A673 (cell line): Measurements from ENCODE around the gene TFPI.

Experiments used
- EZH2 ChIP-seq: fragments of 200-600 bp; sonication (generic); IDR thresholded peaks from 2 replicates; pipeline ENCODE4 v1.6.1; 2017; ENCODE audit warnings: borderline replicate concordance, low read depth, mild to moderate bottlenecking, mixed read lengths, antibody characterized with exemption, low read length; ENCODE audit not compliant: poor library complexity, severe bottlenecking
- TF ChIP-seq, protein P1 (sequence below): fragments of 300-800, 200-600 bp; sonication (generic); conservative IDR thresholded peaks from 2 replicates; pipeline ENCODE4 v1.5.1; 2017; ENCODE audit warnings: low read depth, mild to moderate bottlenecking, antibody characterized with exemption, low read length, moderate library complexity, mixed read lengths

DNA sequence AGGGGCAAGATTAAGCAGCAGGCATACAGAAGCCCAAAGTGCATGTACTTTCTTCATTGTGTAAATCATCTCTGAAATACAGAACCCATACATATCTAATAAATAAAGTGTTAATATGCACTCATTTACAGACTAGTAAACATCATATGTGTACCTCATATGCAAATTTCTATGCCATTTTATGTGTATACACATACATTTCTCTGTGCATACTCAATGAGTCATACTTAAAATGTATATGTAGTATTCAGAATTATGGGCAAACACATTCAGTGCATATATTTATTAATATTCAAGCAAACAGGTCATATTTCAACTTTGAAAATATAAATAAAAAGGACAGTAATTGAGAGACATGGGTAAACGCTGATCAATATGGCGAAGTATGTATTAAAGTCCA, 50.5 kb downstream of the TFPI start:
- TF ChIP-seq, protein P1, sequence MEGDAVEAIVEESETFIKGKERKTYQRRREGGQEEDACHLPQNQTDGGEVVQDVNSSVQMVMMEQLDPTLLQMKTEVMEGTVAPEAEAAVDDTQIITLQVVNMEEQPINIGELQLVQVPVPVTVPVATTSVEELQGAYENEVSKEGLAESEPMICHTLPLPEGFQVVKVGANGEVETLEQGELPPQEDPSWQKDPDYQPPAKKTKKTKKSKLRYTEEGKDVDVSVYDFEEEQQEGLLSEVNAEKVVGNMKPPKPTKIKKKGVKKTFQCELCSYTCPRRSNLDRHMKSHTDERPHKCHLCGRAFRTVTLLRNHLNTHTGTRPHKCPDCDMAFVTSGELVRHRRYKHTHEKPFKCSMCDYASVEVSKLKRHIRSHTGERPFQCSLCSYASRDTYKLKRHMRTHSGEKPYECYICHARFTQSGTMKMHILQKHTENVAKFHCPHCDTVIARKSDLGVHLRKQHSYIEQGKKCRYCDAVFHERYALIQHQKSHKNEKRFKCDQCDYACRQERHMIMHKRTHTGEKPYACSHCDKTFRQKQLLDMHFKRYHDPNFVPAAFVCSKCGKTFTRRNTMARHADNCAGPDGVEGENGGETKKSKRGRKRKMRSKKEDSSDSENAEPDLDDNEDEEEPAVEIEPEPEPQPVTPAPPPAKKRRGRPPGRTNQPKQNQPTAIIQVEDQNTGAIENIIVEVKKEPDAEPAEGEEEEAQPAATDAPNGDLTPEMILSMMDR: no peak
- no peak for TF ChIP-seq EZH2
